Upper lobe of right lung (tissue), 1 donor: ENCODE results near the gene FAM83F. TPM values are rescaled to one million over a fixed set of nuclear protein-coding genes. Genes with fewer than 3 reads are reported as not detected.

Experiments
- ATAC-seq: fragments of 200-7000 bp; cut with Tn5 transposase; one replicate; pipeline ENCODE4 v1.9.1; 2020; ENCODE audit warnings: mild to moderate bottlenecking, moderate library complexity
- DNase-seq: peaks from one replicate; pipeline ENCODE4 v3.0.0-alpha.2; 2020
- H3K27ac ChIP-seq: fragments of 200-600 bp; one replicate; pipeline ENCODE4 v1.8.0; 2022
- H3K27me3 ChIP-seq: fragments of 200-600 bp; one replicate; pipeline ENCODE4 v1.8.0; 2022; ENCODE audit warnings: mild to moderate bottlenecking
- H3K36me3 ChIP-seq: fragments of 200-600 bp; one replicate; pipeline ENCODE4 v1.8.0; 2022
- H3K4me1 ChIP-seq: fragments of 200-600 bp; one replicate; pipeline ENCODE4 v1.8.0; 2022
- H3K4me3 ChIP-seq: fragments of 200-600 bp; one replicate; pipeline ENCODE4 v1.8.0; 2022; ENCODE audit warnings: mild to moderate bottlenecking
- H3K9me3 ChIP-seq: fragments of 200-600 bp; one replicate; pipeline ENCODE4 v1.8.0; 2022
- intact Hi-C: fragments of 100-400 bp; cut with DNase I; formaldehyde crosslinking; loops from one replicate; pipeline ENCODE4 v1.11.0; 2022
- total RNA-seq: library from RNA; stranded (reverse); fragmentation: NEBNext Ultra II Directional; extraction: Animal tissue kit (Norgen Biotek cat#: 25700); gene quantifications from one replicate; pipeline ENCODE4 v1.2.1, GENCODE V29; 2021
- TF ChIP-seq, protein P1 (sequence below): fragments of 200-600 bp; IDR thresholded peaks from one replicate; pipeline ENCODE4 v1.8.0; 2022; ENCODE audit warnings: antibody characterized with exemption
- donor health status: DM: no; HTN: yes; CAD: no; lungs with severe emphysema.

Gene FAM83F
- total RNA-seq, 1 donor from 2014 or later = 0.35 TPM

DNA sequence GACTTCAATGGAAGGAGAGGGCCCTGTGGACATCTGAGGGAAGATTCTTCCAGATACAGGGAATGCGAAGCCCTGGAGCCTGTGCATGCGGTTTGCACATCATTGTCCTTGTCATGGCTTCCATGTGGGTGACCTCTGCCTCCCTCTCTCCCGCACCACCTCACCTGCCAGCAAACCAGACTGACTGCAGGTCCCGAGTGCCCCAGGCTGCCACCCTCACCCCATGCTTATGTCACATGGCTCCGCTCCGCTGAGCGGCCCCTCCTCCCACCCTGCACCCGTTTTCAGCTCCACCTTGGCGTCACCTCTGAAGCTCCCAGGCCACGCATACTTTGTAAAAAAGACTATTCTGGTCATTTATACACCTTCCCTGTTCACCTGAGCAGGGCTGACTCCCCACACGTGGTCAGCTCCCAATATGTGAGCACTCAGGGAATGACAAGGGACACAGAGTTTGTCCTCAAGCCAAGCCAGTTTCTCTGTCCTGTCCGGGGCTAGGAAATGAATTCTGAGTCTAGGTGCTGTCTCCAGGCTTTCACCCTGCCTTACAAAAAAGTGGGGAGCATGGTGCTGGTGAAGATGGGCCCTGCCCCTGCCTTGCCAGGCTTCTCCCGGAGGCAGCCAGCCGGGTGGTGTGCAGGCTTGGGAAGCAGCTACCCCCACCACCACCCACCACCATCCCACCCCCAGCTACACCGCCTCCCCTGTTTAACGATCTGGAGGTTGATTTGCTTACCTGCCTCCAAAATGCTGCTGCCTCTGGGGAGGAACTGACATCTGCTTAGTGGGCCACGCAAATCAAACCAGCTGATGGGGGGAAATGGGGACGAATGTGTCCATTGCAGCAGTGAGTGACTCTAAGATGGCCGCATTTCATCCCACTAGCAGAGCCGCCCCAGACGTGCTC, 32.7 kb downstream of the FAM83F start:
- Histone ChIP-seq H3K36me3 (no peaks in the 10 kb centered on the region), H3K9me3 (no peaks in the 10 kb centered on the region), H3K4me3 (no peak overlapping the region), H3K4me1 (no peaks in the 10 kb centered on the region), H3K27ac (no peak overlapping the region), H3K27me3 (no peaks in the 10 kb centered on the region)
- DNase-seq = peak; percentile 41
- no peak for ATAC-seq
- intact Hi-C loops = no loop called here
- TF ChIP-seq, protein P1, sequence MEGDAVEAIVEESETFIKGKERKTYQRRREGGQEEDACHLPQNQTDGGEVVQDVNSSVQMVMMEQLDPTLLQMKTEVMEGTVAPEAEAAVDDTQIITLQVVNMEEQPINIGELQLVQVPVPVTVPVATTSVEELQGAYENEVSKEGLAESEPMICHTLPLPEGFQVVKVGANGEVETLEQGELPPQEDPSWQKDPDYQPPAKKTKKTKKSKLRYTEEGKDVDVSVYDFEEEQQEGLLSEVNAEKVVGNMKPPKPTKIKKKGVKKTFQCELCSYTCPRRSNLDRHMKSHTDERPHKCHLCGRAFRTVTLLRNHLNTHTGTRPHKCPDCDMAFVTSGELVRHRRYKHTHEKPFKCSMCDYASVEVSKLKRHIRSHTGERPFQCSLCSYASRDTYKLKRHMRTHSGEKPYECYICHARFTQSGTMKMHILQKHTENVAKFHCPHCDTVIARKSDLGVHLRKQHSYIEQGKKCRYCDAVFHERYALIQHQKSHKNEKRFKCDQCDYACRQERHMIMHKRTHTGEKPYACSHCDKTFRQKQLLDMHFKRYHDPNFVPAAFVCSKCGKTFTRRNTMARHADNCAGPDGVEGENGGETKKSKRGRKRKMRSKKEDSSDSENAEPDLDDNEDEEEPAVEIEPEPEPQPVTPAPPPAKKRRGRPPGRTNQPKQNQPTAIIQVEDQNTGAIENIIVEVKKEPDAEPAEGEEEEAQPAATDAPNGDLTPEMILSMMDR = no peak

DNA sequence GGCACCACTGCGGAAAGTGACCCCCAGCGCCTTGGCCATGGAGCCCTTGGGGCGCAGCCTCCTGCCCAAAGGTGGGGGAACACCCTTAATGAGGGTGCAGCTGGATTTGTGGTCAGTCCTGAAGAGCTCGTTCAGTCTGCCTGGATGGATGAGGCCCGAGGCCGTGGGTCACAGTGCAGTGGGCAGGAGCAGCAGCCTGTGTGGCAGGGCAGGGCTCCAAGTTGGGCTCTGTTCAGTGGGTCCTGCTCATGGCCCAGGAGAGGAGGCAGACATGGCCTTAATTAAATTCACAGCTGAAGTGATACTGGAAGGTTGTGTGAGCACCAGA, 33.3 kb downstream of the FAM83F start:
- Histone ChIP-seq H3K27me3 (no peaks in the 10 kb centered on the region), H3K4me1 (no peaks in the 10 kb centered on the region), H3K4me3 (no peak overlapping the region), H3K36me3 (no peaks in the 10 kb centered on the region), H3K27ac (no peak overlapping the region), H3K9me3 (no peaks in the 10 kb centered on the region)
- intact Hi-C loops = no loop called here
- peak; percentile 49 for DNase-seq
- ATAC-seq = no peak
- TF ChIP-seq, protein P1 = no peak

DNA sequence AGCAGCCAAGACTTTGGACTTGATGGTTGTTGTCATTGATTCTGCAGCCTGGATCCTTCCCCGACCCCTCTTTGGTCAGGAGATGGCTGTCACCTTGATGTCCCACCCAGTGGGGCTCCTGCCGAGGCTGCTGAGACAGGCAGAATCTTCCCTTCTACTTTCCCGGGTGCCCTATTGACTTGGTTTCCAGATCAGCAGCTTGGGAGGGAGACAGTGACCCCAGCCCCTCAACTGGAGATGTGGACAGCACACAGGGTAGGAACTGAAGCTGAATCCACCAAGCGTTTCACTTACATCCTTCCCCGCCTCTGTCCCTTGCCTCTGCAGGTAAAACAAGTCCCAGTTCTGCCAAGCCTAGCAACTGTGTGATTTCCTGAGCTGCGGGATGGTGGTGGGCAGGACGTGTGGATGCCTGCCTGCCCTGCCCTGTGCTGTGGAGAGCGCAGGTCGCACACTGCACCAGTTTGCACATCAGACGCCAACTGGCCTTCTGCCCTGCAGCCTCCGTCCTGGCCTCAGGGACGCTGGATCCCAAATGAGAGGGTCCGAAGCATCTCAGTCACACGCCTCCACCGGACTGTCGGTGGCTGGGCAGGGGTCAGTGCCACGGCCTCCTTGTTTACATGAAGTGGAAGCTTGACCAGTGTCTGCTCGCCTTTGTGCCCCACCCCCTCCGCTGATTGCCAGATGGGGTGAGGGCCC, 34.6 kb downstream of the FAM83F start:
- Histone ChIP-seq H3K27me3 (no peaks in the 10 kb centered on the region), H3K4me3 (no peak overlapping the region), H3K36me3 (no peaks in the 10 kb centered on the region), H3K27ac (no peak overlapping the region), H3K9me3 (no peaks in the 10 kb centered on the region), H3K4me1 (no peaks in the 10 kb centered on the region)
- intact Hi-C loops = no loop called here
- DNase-seq = peak; percentile 50
- no peak for ATAC-seq
- TF ChIP-seq, protein P1 = no peak

DNA sequence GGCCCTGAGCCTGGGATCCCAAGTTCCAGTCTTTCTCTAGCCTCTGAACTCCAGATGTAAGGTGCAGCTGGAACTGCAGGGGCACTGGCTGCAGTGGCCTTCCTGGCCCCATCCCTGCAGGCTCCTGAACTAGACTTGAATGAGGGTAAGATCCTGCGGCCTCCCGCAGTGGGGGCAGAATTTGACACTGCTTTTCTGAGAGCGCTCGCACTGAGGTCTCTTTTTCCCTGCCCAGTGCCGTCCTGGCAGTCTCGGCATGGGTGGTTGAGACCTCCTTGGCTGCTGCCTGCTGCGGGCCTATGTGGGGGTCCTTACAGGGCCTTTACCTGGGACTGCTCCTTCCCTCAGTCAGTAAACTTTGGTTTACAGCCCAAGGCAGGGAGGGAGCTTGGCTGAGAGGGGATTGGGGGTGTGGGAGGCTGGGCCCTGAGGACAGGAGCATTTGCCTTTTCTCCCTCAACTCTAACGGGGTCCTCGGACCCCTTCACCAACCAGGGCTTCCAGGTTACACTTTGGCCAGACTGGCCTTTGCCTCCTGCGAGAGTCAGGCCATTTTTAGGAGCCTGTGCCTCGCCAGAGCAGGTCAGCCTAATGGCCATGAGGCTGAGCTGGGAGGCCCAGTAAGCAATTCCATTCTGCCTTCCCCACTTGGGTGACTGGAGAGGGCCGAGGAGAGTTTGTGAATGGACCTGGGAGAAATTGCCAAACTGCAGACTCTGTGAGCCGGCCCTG, 35.4 kb downstream of the FAM83F start:
- H3K27me3 ChIP-seq = no peaks in the 10 kb centered on the region
- no peak overlapping the region for H3K27ac ChIP-seq
- no peaks in the 10 kb centered on the region for H3K9me3 ChIP-seq
- TF ChIP-seq, protein P1 = no peak
- DNase-seq = peak; percentile 46
- no peaks in the 10 kb centered on the region for H3K36me3 ChIP-seq
- intact Hi-C loops = no loop called here
- no peak overlapping the region for H3K4me3 ChIP-seq
- ATAC-seq = no peak
- H3K4me1 ChIP-seq = no peaks in the 10 kb centered on the region

DNA sequence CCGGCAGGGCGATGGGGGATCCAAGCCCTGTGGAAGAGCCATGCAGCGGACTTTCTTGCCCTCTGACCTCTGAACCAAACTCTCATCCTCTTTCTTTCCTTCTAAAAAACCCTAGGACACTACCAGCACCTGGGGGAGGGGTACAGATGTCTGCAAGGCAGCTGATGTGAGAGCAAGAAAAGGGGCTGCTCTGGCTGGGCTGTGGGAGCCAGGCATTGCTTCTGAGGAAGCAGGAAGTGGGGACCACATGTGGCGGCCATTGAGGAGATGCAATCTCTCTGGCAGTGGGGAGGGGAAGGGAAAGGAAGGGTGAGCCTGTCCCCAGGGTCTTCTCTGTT, 36.0 kb downstream of the FAM83F start:
- Histone ChIP-seq H3K27ac (no peak overlapping the region), H3K4me3 (no peak overlapping the region), H3K9me3 (no peaks in the 10 kb centered on the region), H3K27me3 (no peaks in the 10 kb centered on the region), H3K4me1 (no peaks in the 10 kb centered on the region), H3K36me3 (no peaks in the 10 kb centered on the region)
- intact Hi-C loops = no loop called here
- TF ChIP-seq, protein P1 = no peak
- DNase-seq (peak; percentile 39), ATAC-seq (no peak)
